C4-2B (cell line): ENCODE results near the gene MEX3A.

Experiments used
- ZFX ChIP-seq: fragments of 450-650 bp; IDR thresholded peaks from 2 replicates; pipeline ENCODE4 v1.6.1; 2017
- TF ChIP-seq, protein P1 (sequence below): fragments of 450-650 bp; conservative IDR thresholded peaks from 2 replicates; pipeline ENCODE4 v1.5.1; 2017; ENCODE audit warnings: mild to moderate bottlenecking

DNA sequence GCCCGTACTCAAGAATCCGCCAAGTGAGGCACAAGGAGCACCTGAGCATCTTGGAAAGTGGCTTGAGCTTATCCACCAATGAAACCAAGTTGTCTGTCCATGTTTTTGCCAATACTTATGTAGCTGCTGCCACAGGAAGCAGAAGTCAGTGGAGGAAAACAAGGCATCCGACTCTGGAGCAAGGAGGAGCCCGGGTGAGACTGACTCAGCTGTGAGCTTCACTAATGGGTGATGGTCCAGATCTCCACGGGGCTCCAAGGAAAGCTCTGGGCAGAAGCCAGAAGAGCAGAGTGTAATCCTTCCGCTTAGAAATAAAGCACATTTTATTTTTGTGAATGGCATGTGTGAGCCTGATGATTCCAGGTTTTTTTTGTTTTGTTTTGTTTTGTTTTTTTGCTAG lies 49.3 kb downstream of the MEX3A start:
- TF ChIP-seq, protein P1, sequence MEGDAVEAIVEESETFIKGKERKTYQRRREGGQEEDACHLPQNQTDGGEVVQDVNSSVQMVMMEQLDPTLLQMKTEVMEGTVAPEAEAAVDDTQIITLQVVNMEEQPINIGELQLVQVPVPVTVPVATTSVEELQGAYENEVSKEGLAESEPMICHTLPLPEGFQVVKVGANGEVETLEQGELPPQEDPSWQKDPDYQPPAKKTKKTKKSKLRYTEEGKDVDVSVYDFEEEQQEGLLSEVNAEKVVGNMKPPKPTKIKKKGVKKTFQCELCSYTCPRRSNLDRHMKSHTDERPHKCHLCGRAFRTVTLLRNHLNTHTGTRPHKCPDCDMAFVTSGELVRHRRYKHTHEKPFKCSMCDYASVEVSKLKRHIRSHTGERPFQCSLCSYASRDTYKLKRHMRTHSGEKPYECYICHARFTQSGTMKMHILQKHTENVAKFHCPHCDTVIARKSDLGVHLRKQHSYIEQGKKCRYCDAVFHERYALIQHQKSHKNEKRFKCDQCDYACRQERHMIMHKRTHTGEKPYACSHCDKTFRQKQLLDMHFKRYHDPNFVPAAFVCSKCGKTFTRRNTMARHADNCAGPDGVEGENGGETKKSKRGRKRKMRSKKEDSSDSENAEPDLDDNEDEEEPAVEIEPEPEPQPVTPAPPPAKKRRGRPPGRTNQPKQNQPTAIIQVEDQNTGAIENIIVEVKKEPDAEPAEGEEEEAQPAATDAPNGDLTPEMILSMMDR, result no peak
- TF ChIP-seq ZFX, result no peak
